CD4-positive, alpha-beta T cell treated with Interleukin-1 beta for 1 hour (primary cell): ENCODE results near the gene CPNE9.

ENCODE experiments used
- DNase-seq, 2 donors: peaks; one replicate each; pipeline ENCODE4 v3.0.0-alpha.2; 2020 to 2022

CPNE9 gene

GRCh38 chr3:9716801-9717555, 13.3 kb downstream of the CPNE9 start:
- DNase-seq, result no peak

DNA sequence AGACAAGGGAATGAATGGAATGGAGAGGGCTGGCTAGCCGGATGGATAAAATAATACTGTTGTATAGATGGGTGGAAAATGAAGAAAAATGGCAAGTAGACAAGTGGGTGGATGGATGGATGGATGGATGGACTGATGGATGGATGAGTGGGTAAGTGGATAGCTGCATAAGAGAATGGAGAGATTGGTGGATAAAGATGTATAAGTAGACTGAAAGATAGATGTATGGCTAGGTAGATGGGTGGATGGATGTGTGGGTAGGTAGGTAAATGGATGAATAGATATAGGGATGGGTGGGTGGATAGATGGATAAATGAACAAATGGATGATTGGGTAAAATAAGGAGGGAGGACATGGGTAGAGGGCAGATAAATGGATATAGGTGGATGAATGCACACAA, 13.9 kb downstream of the CPNE9 start:
- DNase-seq, result no peak

DNA sequence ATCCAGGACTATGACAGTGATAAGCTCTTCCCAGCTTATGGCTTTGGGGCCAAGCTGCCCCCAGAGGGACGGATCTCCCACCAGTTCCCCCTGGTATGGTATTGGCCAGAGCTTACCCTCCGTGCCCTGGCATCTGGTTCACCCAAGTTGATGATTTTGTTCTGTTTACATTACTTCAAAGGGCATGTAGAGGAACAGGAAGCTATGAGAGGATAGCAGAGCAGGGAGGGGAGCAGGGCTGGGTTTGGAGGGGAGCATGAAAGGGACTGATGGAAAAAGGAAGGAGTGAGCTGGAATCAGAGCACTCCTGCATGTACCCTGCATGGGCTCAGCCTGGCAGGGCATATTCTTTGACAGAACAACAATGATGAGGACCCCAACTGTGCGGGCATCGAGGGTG, 14.5 kb downstream of the CPNE9 start:
- DNase-seq, result no peak

- no peak for DNase-seq
Observed at GRCh38 chr3:9721015-9721699, 17.5 kb downstream of the CPNE9 start.

DNA sequence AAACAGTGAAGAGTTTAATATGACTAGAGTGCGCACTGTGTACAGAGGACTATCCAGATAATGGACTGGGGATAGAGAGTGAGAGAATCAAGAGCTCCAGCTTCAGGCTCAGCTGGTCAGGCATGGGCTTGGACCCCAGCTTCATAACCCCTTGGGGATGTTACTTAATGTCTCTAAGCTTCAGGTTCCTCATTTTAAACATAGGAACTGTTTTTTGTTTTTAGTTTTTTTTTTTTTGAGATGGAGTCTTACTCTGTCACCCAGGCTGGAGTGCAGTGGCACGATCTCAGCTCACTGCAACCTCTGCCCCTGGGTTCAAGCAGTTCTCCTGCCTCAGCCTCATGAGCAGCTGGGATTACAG, 18.0 kb downstream of the CPNE9 start:
- no peak for DNase-seq

- no peak for DNase-seq
Observed at GRCh38 chr3:9725775-9726515, 22.3 kb downstream of the CPNE9 start.

DNA sequence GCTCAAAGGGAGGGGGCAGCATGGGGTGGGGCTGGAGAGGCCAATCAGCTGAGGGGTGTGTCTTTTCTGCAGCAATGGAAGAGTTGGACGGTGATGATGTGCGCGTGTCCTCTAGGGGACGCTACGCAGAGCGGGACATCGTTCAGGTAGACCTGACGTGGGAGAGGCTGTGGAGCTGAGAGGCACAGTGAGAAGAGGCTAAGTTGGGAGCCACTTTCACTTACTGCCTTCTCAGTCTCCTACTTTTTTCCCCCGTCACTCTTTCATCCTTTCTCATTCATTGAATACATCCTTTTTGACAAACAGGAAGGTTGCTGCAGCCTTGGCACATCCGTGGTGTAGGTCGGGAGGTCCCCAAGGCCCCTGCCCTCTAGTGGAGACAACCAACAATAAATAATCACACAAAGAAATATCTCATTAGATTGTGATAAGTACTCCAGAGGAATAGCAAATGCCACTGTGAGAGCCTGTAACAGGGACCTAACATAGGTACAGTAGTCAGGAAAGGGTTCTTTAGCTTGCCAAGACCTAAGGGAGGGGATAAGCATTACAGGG, 23.5 kb downstream of the CPNE9 start:
- DNase-seq, result peak; percentile 65 to 72

GRCh38 chr3:9727743-9728142, 24.1 kb downstream of the CPNE9 start:
- no peak for DNase-seq

- no peak for DNase-seq
Observed at GRCh38 chr3:9729419-9729818, 25.8 kb downstream of the CPNE9 start.

DNA sequence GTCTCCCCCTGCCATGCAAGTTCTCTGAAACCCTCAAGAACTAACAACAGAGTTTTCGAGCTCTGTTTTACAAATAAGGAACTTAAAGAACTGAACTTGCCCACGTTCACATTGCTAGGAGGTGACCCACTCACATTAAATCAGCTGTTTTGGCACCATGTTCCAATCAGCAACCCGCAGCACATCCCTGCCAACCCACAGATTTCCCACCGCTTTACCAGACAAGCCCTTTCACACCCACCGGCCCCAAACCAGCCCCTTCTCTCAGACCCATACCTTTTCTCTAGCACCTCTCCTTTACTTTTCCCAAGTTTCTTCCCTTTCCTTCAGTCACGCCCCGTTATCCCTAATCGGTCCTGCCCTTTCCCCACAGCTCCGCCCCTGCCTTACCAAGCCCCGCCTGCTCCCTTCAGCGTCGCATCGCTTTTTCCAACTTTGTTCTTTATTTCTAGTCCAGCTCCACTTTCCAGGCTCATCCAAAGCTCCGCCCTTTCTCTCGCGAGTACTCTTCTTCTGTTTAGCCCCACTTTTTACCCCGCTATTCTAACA, 27.1 kb downstream of the CPNE9 start:
- DNase-seq, result no peak

DNA sequence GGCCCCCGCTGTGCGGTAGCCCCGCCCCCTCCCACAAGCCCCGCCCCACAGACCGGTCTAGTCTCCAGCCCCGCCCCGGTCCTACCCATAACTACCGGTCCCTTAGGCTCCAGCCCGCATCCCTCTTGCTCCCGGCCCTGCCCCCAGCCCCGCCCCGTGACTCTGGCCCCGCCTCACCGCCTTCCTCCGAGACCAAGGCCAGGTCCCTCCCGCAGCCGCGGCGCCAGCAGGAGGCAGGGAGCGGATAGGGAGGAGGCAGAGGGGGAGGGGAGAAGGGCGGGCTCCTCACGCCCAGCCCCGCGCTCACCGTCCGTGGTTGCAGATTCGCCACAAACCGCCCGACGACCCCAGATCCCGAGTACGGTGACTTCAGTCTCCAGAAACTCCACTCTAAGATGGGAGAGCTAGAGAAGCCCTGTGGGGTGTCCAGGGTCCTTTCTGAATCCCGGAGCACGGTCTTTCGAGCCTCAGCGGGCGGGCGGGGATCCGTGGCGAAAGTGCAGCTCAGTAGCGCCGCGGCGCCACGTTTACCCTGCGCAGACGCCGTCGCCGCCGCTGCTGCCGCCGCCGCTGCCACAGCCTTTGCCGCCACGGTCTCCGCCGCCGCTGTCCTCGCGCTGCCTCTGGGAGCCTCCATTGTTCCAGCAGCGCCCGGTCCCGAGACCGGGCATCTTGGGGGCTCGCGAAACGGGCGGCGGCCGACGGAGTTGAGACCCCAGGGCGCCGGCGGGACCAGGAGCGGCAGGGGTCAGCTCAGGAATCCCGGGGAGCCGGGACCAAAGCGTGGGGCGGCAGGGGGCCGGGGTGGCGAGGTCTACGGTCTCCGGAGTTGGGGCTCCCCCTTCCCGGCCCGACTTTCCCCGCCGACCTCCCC, 27.8 kb downstream of the CPNE9 start, which contains the start of gene BRPF1:
BRPF1 (plus strand) TSS at position 530 of the 874 bp plus-strand sequence. CDS start 2,406 bp downstream, outside the sequence.
- DNase-seq, result peak; percentile 100

GRCh38 chr3:9732080-9732739, 28.6 kb downstream of the CPNE9 start:
- DNase-seq, result peak; percentile 44 to 57

- no peak for DNase-seq
Observed at GRCh38 chr3:9732740-9733115, 29.1 kb downstream of the CPNE9 start.

DNA sequence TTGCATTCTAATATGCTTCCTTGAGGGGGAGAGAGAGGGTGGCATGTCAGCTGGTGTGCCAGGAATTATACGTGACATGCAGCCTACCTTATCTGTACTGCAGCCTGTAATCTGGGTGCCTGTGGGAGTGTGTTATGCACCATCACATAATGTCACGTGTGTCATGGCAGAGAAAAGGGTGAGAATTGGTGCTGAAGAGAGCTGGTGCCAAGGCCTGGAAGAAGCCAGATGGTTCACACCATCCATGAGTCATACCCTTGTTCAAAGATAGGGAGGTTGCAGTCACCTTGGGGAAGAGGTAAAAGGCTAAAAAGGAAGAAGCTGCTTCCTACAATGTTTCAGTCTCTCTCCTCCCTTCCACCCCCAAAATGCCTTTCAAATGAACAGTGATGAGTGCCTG, 33.2 kb downstream of the CPNE9 start:
- DNase-seq, result no peak

GRCh38 chr3:9739181-9739580, 35.5 kb downstream of the CPNE9 start:
- DNase-seq, result no peak

GRCh38 chr3:9742560-9742959, 38.9 kb downstream of the CPNE9 start:
- DNase-seq, result no peak

- DNase-seq, result no peak
Observed at GRCh38 chr3:9743548-9743947, 39.9 kb downstream of the CPNE9 start.

GRCh38 chr3:9744162-9744561, 40.5 kb downstream of the CPNE9 start:
- no peak for DNase-seq

- DNase-seq, result no peak
Observed at GRCh38 chr3:9745521-9745920, 41.9 kb downstream of the CPNE9 start.

DNA sequence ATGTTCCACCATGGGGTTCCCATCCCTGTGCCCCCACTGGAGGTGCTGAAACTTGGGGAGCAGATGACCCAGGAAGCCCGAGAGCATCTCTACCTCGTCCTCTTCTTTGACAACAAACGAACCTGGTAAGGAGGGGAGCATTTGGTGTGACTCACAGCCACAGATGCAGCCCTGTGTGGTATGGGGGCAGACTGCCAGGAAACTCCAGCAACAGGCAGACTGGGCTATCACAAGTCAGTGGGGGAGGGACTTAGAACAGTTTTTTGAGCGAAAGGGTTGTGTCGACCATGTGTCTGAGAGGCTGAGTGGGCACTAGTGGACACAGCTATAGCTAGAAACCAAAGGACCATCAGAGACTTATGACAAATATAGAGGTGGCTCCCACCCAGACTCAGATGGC, 42.7 kb downstream of the CPNE9 start:
- DNase-seq, result no peak

DNA sequence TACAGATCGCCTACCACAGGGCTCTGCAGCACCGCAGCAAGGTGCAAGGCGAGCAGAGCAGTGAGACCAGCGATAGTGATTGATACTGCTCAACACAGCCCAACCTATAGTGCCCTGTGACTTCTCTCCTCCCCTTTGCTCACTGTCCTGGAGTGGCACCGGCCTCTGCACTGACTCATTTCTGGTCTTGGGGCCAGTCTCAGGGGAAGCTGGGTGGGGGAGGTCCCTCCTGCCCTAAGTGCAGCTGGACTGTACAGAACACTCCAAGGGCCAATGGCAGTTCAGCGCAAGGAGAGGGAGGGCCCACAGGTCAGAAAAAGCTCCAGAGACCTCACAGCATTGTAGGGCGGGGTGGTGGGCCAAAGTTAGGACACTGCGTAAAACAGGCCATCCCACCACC, 43.6 kb downstream of the CPNE9 start:
- DNase-seq, result no peak

DNA sequence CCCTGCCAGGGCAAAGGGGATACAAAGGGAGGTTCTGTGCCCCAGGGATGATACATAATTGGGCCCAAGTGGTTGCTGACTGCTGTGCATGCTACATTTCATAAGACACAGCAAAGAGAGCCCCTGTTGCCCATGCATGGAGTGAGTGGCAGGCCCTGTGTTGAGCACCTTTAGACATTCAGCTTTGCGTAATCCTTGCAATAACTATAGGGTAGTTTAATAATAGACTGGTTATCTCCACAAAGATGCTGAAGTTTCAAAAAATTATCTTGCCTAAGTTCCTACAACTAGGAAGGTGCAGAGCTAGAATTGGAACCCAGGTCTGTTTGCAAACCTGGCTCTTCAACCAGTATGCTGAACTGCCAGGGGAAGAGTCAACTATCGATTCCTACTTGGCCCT, 44.4 kb downstream of the CPNE9 start:
- no peak for DNase-seq
